HG02973 (cell line): ENCODE data around the gene MEX3A.
"Not testable (repeated sequence)": the region's sequence is repeated elsewhere in the genome, so short reads cannot be mapped to it uniquely, and the experiment has no call there.

Experiments used
- ATAC-seq: cut with Tn5 transposase; IDR thresholded peaks from one replicate; pipeline ENCODE4 v1.9.1; 2021; ENCODE audit warnings: moderate library complexity; ENCODE audit not compliant: unreplicated experiment

Gene MEX3A

GRCh38 chr1:156081180-156081916 lies 917 bp downstream of the MEX3A start:
- ATAC-seq: no peak

GRCh38 chr1:156080863-156081179 lies 1.4 kb downstream of the MEX3A start:
- ATAC-seq: no peak

GRCh38 chr1:156080241-156080862 lies 1.9 kb downstream of the MEX3A start:
- no peak for ATAC-seq

GRCh38 chr1:156079762-156080161 lies 2.5 kb downstream of the MEX3A start:
- no peak for ATAC-seq

- no peak for ATAC-seq
Observed at GRCh38 chr1:156078728-156079127, 3.5 kb downstream of the MEX3A start.

- no peak for ATAC-seq
Observed at GRCh38 chr1:156077430-156077760, 4.9 kb downstream of the MEX3A start.

GRCh38 chr1:156076609-156077429 lies 5.4 kb downstream of the MEX3A start:
- ATAC-seq: no peak

GRCh38 chr1:156075775-156076204 lies 6.5 kb downstream of the MEX3A start:
- ATAC-seq: no peak

GRCh38 chr1:156075162-156075561 lies 7.1 kb downstream of the MEX3A start:
- ATAC-seq: no peak

GRCh38 chr1:156074661-156075060 lies 7.6 kb downstream of the MEX3A start:
- no peak for ATAC-seq

GRCh38 chr1:156073740-156074139 lies 8.5 kb downstream of the MEX3A start:
- ATAC-seq: no peak

GRCh38 chr1:156073110-156073687 lies 9.1 kb downstream of the MEX3A start:
- ATAC-seq: no peak

GRCh38 chr1:156072251-156072650 lies 10.0 kb downstream of the MEX3A start:
- ATAC-seq: no peak

- not testable (repeated sequence) for ATAC-seq
Observed at GRCh38 chr1:156071332-156071816, 10.9 kb downstream of the MEX3A start.

- no peak for ATAC-seq
Observed at GRCh38 chr1:156070548-156070947, 11.7 kb downstream of the MEX3A start.

GRCh38 chr1:156069490-156070455 lies 12.5 kb downstream of the MEX3A start:
- no peak for ATAC-seq

- ATAC-seq: no peak
Observed at GRCh38 chr1:156067262-156067661, 15.0 kb downstream of the MEX3A start.

- ATAC-seq: no peak
Observed at GRCh38 chr1:156065871-156066270, 16.4 kb downstream of the MEX3A start.

- ATAC-seq: no peak
Observed at GRCh38 chr1:156065212-156065611, 17.1 kb downstream of the MEX3A start.

GRCh38 chr1:156064615-156065014 lies 17.6 kb downstream of the MEX3A start:
- ATAC-seq: no peak

- ATAC-seq: no peak
Observed at GRCh38 chr1:156063997-156064285, 18.3 kb downstream of the MEX3A start.
